T-helper 2 cell (primary cell): Measurements from ENCODE around the gene CDH26.
"Not testable (repeated sequence)": the region's sequence is repeated elsewhere in the genome, so short reads cannot be mapped to it uniquely, and the experiment has no call there.

Experiments used
- DNase-seq, 5 experiments: peaks; one replicate each; pipeline versions ENCODE4 v3.0.0 to v3.0.0-alpha.2; 2012 to 2022

Gene CDH26

DNA sequence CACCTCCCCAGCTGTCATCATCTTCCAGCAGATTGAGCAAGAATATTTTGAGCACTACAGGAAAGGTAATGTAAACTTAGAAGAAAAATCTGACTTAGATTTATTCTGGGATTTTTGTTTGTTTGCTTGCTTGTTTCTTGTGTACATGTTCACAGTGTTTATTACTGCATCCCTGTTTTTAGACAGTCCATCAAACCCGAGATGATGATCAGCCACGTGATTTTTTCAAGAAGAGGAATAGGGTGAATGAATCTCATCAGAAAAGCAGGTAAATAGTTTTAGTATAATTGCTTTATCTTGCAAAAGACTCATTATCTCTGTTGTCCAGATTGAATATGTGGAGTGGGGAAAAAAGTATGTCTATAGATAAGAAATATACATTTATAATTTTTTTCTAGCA lies 16.0 kb upstream of the CDH26 start:
- DNase-seq: no peak

DNA sequence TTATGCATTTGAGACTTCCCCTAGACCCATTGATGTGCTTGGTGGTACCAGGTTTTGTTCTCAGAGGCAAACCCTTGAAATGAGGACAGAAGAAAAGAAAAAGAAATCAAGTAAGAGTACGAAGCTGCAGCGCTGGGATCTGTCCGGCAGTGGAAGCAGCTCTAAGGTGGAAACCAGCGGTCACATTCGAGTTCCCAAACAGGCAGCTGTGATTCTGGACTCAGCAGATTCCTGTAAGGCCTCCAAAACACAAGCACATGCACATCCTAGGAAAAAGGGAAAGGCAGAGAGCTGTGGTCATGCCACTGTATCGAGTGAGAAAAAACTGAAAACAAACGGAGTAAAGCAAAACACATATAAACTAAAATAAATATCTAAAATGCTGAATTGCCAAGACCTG lies 13.5 kb upstream of the CDH26 start:
- DNase-seq: no peak

DNA sequence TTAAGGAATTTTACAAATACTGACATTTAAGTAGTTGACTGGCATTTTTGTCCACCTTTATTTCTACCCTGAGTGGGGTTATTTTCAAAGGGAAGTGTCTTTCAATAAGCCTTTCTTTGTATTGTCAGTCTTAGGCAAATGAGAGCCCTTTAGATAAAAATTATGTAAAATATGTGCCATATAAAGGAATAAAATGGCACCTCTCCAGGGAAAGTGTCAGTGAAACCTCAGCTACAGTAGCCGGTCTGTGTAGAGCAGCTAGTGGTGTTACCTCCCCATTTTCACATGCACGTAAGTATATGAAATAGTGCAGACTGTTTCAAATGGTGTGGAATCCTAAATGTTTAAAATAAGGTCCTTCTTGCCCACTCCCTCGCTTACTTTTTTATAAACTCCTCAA lies 13.0 kb upstream of the CDH26 start:
- no peak for DNase-seq

DNA sequence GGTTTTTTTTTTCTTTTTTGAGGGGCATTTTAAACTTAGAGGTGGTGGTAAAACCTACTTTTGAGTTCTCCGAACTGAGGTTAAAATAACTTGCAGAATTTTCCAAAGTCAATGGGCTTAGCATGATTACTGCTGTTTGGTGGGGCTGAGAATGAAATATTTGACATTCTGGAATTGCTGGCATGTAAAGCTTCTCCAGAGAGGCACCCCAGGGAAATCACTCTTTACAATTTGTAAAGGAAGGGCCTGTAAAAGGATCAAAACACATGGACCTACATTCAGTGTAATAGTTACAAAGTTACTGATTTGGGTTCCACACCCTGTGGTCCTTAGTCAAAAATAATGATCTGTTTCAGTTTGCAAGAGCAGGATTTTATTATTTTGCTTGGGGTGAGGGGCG lies 12.5 kb upstream of the CDH26 start:
- DNase-seq: no peak

DNA sequence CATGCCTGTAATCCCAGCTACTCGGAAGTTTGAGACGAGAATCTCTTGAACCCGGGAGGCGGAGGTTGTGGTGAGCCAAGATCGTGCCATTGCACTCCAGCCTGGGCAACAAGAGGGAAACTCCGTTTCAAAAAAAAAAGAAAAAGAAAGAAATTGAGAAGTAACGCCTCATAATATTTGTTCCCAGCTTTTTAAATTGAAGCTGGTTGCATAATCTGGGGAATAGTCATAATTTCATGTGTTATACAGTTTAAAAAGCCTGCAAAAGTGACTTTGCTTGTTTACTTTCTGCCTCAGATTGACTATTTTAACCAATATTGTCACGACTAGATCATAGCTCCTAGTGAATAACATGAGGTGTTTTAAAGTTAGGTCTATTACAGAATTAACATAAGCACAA lies 10.8 kb upstream of the CDH26 start:
- no peak for DNase-seq

DNA sequence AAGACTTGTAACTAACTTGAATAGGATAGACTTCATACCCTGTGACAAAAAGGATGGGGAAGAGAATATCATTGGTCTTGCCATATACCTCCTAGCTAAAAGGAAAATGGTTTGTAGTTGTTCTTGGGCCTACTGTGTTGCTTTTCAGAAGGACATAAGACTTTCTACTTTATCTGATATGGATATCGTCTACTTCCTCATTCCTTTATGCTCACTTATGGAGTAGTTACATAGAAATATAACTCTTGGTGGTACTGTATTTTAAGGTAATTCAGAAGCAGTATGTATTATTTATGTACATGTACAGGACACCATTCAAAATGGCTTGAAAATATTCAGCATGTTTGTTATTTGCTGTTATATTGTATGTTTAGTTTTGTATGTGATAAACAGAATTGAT lies 10.0 kb upstream of the CDH26 start:
- no peak for DNase-seq

DNA sequence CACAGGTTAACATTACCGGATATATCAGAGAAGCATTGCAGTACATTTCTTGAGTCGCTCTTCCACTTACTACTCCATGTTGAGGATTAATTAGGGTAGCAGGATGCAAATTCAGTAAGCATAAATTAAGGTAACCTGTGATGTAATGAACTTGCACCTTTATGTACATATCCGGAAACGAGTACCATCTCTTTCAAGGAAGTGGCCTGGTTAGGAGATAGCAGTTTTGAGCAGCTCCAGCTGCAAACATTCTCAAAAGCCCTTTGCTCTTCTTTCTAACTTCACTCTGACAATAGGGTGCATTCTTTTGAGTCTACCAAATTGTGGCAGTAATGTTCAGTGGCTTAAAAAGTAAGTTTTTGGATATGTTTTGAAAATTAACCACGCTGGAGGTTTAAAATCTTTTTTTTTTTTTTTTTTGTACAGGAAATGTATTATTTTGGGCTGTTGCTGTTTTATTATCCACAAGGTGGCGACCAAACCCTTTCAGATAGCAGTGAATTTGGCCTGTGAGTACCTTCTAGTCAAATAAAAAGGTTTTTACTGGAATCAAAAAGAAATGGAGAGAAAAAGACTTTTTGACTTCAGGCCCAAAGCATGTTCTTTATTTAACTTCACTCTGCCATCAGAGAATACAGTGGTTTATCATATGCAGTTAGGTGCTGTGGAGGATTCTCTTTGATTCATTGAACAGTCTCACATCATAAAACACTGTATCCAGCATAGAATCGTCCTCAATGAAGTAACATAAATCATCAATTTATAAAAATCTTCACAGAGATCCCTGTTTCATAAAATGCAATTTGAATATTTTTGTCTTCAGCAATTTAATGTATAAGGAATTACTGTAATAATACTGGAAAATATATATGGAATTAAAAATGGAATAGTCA lies 9.1 kb upstream of the CDH26 start:
- DNase-seq: peak in 2 of 5 experiments; percentile 46 to 79

DNA sequence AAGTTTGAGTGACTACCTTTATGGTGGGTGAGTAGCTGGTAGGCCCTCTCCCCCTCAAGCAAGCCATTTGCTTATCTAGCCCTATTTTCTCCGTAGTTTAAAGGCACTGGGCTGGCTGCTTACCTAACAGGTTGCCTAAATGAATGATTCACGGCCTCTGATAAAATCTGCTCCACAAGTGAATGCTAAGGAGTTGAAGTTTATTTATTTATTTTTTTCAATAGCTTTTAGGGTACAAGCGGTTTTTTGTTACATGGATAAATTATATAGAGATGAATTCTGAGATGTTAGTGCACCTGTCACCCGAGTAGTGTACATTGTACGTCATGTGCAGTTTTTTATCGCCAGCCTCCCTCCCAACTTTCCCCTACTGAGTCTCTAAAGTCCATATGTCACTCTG lies 8.3 kb upstream of the CDH26 start:
- no peak for DNase-seq

DNA sequence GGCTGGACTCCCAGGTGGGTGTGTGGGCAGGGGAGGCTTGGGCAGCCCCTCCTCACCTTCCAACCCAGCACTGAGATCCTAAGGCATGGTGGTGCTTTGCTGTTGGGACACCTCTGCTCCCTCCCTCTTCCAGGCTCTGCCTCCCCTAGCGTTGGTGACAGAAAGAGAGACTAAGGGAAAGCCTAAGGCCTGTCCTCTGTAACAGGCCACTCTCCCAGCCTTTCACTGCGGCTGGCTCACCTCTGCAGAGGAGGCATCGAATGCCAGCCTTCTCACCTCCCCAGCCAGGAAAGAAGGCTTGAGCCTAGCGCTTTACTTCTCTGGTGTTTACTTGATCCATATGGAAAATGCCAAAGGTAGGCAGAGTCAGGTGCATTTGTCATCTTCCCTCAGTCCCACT lies 3.5 kb upstream of the CDH26 start:
- DNase-seq: no peak

DNA sequence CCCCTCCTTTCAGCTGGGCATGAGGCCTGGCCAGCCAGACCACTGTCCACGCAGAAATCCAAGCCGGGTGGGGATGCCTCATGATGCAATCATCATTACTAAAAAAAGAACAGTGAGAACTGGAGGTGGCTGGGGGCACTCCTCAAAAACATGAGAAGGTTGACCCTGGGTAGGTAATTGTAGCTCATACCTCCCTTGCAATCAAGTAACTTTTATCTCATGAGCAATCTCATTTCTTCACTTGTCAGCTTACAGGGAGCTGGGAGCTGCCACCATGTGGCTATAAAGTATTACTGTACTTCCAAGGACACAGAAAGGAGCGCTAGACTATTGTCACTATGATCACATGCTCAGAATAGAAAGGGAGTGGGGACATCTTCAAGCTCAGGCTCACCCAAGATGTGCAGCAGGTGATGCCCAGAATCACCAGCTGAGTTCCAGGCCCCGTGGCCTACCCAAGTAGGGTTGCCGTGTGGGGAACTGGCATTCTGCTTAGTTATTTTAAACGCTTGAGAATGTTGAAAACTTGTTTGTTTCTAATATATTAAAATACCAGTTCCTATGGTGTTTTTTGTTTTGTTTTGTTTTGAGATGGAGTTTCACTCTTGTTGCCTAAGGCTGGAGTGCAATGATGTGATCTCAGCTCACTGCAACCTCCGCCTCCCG lies 3.0 kb upstream of the CDH26 start:
- DNase-seq: peak in 1 of 5 experiments; percentile 44

DNA sequence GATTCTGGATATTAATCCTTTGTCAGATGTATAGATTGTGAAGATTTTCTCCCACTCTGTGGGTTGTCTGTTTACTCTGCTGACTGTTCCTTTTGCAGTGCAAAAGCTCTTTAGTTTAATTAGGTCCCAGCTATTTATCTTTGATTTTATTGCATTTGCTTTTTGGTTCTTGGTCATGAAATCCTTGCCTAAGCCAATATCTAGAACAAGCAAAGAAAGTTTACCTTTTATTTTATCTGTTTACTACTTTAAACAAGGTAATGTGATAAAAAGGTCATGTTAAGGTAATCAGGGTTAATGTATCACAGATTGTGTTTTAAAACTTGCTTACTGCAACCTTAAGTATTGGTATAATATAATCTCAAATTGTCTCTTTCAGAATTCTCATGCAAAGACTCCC lies 655 bp upstream of the CDH26 start:
- DNase-seq: not testable (repeated sequence)

DNA sequence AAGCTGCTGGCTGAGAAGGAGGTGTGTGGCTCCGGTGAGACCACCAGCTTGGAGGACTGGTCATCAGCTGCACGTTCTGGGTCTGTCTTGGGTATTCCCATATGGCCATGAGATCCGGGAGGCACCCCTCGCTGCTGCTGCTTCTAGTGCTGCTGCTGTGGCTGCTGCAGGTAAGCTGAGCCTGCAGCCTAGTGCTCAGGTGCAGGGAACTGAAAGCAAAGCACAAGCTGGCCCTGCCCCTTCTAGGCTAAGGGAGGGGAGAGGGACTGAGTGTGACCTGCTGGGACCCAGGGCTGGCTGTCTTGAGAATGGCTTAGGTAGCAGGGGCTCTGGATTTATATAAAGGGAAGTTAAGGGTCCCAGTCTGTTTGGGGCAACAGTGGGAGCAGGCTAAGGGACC lies 403 bp downstream of the CDH26 start:
- DNase-seq: no peak

DNA sequence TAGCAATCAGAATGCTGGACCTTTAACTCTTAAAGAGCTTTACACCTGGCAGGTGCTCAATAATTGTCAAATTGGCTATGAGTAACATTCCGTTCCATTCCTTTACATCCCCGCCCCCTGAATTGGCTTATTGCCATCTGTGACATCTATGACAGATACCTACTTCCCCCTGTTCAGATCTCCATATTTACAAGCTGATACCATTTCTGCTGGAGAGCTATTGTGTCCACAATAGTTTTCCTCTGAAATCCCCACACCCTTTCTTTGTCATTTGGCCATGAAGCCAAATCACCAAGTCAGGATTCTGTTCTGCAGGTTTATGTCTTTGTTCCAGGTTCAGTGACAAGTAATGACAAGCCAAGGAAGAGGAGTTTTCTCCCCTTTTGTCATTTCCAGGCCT lies 3.2 kb downstream of the CDH26 start:
- no peak for DNase-seq

DNA sequence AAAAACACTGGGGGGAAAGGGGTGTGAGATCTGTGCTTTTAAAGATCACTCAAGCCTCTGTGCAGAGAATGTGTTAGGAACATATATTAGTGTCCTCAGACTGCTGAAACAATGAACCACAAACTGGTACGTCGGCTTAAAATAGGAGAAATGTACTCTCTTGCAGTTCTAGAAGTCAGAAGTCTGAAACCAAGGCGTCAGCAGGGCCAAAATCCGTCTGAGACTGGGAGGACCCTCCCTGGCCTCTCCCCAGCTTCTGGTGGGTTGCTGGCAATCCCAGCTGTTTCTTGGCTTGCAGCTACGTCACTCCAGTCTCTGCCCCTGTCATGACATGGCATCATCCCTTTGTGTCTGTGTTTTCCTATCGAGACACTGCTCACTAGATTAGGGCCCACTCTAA lies 3.9 kb downstream of the CDH26 start:
- no peak for DNase-seq

DNA sequence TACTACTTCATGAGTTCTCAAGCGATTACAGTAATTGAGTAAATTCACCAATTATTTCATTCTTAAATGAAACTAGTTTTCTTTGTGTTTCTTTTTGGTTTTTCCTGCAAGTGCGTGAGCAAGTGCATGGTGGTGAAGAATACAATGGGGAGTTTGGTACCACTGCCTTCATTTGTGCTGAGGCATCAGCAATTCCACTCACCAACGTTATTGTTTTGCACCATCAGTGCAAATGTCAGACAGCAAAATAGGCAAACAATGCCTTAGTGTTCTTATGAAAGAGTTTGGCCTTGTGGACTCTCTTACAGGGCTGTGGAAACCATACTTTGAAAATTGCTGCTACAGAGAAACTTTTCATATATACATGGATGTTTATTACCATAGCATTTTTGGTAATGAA lies 8.2 kb downstream of the CDH26 start:
- DNase-seq: no peak

DNA sequence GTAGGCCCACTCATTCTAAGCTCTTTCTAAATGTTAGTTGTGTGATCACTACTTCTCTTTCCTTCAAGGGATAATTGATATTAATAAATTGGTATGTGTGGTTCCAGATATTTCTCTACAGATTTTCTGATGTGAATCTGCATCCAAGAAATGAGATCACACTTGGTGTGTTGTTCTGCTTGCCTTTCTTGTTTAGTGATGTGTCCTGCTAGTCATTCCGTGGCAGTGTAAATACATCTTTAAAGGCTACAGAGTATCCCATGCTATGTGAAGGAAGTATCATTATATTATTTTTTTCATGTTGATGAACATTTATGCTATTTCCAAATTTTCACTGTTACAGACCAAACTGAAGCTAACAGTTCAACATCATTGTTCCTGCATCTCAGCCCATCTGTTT lies 13.2 kb downstream of the CDH26 start:
- no peak for DNase-seq

DNA sequence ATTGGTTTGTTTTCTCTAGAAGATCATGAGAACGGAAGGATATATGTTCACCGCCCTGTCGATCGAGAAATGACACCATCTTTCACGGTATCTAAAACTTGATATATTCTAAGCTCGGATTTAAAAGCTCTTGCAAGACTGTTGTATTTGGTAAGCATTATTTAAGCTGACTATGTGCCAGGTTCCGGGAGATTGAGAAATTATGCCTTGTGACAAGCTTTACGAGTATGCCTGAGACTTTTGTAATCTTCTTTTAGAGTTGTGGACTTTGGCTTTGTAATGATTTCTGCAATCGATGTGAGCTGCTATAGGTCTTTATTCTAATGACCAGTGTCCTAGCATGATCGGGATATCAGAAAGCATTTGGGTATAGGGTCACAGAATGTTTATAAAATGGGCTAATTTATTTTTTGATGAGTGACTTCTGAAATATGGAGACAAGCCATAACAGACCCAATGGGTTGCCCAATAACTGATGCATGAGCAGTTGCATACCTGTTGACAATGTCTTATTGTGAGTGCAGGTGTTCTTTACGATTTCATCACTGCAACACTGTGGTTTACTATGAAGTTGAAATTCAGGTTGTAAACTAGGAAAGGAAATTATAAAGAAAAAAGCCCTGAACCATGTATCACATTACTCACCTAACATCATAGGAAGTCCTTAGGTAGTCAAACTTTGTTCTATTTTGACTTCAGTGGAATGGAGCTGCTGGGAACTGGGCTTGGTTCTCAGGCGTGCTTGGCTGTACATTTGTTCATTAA lies 14.0 kb downstream of the CDH26 start:
- no peak for DNase-seq

DNA sequence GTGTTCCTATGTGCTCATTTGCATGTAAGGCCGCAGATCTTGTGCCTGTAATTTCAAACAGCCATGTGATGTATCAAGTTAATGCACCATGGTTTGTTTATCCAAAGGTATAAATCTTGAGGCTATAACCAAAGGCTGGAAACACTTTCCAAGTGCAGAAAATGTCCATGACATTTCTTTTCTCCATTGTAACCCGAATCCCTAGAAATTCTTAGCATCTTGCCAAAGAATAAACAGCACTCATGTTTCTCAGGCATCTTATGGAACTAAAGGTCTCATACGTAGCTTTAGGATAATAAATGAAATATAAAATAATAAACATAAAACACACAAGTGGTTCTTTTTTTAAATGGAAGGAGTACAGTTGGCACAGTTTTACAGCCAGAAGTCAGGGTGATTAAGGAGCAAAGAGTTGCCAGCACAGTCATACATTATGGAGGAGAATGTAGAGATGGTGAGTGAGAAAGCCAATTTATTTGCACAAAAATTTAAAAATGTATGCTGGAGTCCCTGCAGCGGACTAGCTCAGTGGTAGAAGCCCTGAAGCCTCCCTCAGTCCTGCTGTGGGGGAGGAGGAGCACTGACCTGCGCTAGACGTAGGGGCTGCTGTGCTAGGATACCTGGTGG lies 18.0 kb downstream of the CDH26 start:
- no peak for DNase-seq

DNA sequence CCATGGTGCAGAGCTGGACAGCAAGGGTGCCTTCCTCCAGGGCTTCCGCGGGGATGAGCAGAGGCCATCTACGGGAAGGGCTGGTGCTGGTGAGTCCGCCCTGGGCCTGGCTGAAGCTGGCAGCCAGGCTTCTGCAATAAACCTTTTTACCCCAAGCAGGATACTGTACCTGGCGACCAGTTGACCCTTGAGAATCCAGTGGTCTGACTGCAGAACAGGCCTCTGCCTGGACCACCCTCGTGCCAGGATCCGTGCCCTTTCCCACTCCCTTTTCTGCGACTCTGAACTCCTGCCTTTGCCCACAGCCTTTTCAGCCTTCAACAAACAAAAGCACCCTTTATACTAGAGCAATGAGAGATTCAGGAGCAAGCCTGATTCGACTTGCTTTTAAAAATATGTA lies 18.9 kb downstream of the CDH26 start:
- no peak for DNase-seq

DNA sequence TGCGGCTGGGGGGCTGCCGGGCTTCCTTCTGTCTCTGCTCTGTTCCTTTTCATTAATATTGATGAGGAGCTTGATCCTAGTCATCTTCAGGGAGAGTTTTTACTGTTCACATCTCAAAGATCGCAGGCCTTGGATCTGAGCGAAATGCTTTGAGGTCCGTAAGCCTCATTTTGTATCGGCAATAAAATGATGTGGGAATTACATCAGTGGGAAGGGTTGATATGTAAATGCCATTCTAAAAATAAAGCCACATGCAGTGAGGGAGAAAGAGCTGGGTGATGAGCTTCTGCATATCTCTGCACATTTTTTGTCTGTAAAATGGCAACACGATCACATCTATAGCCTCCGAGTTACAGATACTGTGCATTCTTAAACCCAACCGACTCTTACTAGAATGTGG lies 24.9 kb downstream of the CDH26 start:
- DNase-seq: no peak

DNA sequence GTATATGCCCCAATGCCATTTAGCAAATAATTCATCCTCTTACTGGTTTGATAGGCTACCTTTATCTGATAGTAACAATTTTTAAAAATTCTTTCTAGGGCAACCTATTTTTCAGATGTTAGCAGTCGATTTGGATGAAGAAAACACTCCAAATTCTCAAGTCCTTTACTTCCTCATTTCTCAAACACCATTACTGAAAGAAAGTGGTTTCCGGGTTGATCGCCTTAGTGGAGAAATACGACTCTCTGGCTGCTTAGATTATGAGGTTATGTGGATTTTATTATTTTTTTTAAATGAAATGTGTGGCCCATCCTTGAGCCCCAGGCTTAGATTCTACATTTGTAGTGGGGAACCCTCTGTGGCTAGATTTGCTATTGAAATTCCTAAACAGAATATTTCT lies 26.3 kb downstream of the CDH26 start:
- no peak for DNase-seq

DNA sequence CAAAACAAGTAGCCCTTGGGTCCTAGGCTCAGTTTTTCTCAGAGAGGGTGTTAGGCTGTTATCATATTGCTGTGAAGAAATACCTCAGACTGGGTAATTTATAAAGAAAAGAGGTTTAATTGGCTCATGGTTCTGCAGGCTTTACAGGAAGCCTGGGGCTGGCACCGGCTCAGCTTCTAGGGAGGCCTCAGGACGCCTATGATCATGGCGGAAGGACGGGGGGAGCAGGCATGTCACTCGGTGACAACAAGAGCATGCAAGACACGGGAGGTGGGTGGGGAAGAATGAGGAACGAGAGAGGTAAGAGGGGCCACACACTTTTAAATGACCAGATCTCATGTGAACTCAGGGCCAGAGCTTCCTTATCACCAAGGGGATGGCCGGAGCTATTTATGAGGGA lies 26.9 kb downstream of the CDH26 start:
- no peak for DNase-seq

DNA sequence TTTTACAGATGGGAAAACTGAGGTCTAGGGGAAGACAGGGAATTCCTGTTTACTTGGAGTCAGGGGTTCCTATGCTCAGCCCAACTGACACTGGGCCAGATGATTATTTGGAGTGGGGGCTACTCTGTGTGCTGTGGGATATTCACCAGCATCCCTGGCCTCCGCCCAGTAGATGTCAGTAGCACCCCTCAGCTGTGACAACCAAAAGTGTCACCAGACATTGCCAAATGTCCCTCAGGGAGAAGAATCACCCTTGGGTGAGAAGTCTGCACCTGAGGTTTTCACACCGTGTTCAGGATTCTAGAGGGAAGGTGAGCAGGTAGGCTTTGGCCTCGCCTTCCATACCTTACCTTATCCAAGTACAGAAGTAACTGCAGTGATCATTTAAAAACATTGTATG lies 27.6 kb downstream of the CDH26 start:
- DNase-seq: peak in 1 of 5 experiments; percentile 26
